Thyroid gland (tissue), 4 donors: ENCODE results near the gene ZC3H18. TPM values are rescaled to one million over a fixed set of nuclear protein-coding genes. Genes with fewer than 3 reads are reported as not detected.

Experiments used
- DNase-seq, 2 donors: peaks; one replicate each; pipeline ENCODE4 v3.0.0-alpha.2; 2019
- H3K27ac ChIP-seq, 3 donors: fragments of 200-600 bp; sonication (generic); 1 replicate in 2 of 3; 2 replicates in 1 of 3; pipeline ENCODE4 v1.5.1; 2016 to 2019; ENCODE audit warnings: mild to moderate bottlenecking in 1 of 3, moderate library complexity in 1 of 3
- H3K27me3 ChIP-seq: fragments of 200-600 bp; sonication (generic); one replicate; pipeline ENCODE4 v1.5.1; 2019
- H3K36me3 ChIP-seq, 2 donors: fragments of 200-600 bp; sonication (generic); one replicate each; pipeline ENCODE4 v1.5.1; 2016 to 2019
- H3K4me1 ChIP-seq, 2 donors: fragments of 200-600 bp; sonication (generic); one replicate each; pipeline ENCODE4 v1.5.1; 2017 to 2019
- H3K4me3 ChIP-seq, 3 donors: fragments of 200-600 bp; sonication (generic); replicated peaks in 1 of 3; 1 replicate in 2 of 3; 2 replicates in 1 of 3; pipeline ENCODE4 v1.5.1; 2016; ENCODE audit warnings: mild to moderate bottlenecking in 1 of 3
- H3K9me3 ChIP-seq: fragments of 200-600 bp; sonication (generic); one replicate; pipeline ENCODE4 v1.5.1; 2017
- CTCF ChIP-seq, 6 experiments: fragments of 200-600 bp in 3 of 6; fragments of 450-650 bp in 3 of 6; sonication (generic) in 3 of 6; IDR thresholded peaks; one replicate each; pipeline ENCODE4 v1.5.1; 2016 to 2019; ENCODE audit warnings: antibody characterized with exemption in 6 of 6, mild to moderate bottlenecking in 2 of 6, inconsistent platforms in 1 of 6, moderate library complexity in 1 of 6
- POLR2A ChIP-seq, 2 donors: fragments of 450-650 bp; IDR thresholded peaks; one replicate each; pipeline ENCODE4 v1.6.1; 2017; ENCODE audit warnings: antibody characterized with exemption in 2 of 2, mild to moderate bottlenecking in 2 of 2, moderate library complexity in 1 of 2
- WGBS, 2 donors: methylation state at CpG; one replicate each; pipeline ENCODE4 v1.1.5; 2017; 5-methylcytosine and 5-hydroxymethylcytosine counted together
- intact Hi-C: fragments of 100-400 bp; cut with DNase I; formaldehyde crosslinking; loops from one replicate; pipeline ENCODE4 v1.15.1; 2023
- total RNA-seq, 4 donors: library from RNA; depleted of rRNA; stranded (reverse); fragments of >200 nt; gene quantifications; one replicate each; pipeline ENCODE4 v1.2.3, GENCODE V29; 2016

ZC3H18 gene
- total RNA-seq, 4 donors from 2014 or later, result 14.8 to 25.5 (median 20.9) TPM

GRCh38 chr16:88538366-88539060, 31.7 kb upstream of the ZC3H18 start:
- intact Hi-C loops, result no loop called here
- no peaks in the 10 kb centered on the region for H3K27me3 ChIP-seq
- 58 to 61% methylated on average over 23 of the region's 23 CpGs for WGBS, 2 donors
- no peak overlapping the region for H3K4me3 ChIP-seq
- peaks cover 20 to 29% of the 10 kb centered on the region in 2 donors for H3K4me1 ChIP-seq
- no peak overlapping the region for H3K27ac ChIP-seq
- no peaks in the 10 kb centered on the region for H3K36me3 ChIP-seq
- no peaks in the 10 kb centered on the region for H3K9me3 ChIP-seq
- DNase-seq, result no peak
- no peak for TF ChIP-seq POLR2A (IDR thresholded peaks at IDR 0.05)
- TF ChIP-seq CTCF (IDR thresholded peaks at IDR 0.05), result no peak

- Histone ChIP-seq H3K9me3 (no peaks in the 10 kb centered on the region), H3K4me3 (no peak overlapping the region), H3K36me3 (no peaks in the 10 kb centered on the region), H3K27me3 (no peaks in the 10 kb centered on the region), H3K27ac (no peak overlapping the region), H3K4me1 (peaks cover 20 to 29% of the 10 kb centered on the region in 2 donors)
- intact Hi-C loops, result no loop called here
- no peak for DNase-seq
- no peak for TF ChIP-seq POLR2A (IDR thresholded peaks at IDR 0.05)
- TF ChIP-seq CTCF (IDR thresholded peaks at IDR 0.05), result no peak
- 70 to 75% methylated on average over 4 to 11 of the region's 12 CpGs for WGBS, 2 donors
These were observed 30.9 kb upstream of the ZC3H18 start for GRCh38 chr16:88539261-88539651.

GRCh38 chr16:88539652-88540345, 30.4 kb upstream of the ZC3H18 start:
- Histone ChIP-seq H3K4me3 (no peak overlapping the region), H3K36me3 (no peaks in the 10 kb centered on the region), H3K27me3 (no peaks in the 10 kb centered on the region), H3K9me3 (no peaks in the 10 kb centered on the region), H3K4me1 (peaks cover 20 to 28% of the 10 kb centered on the region in 2 donors), H3K27ac (no peak overlapping the region)
- TF ChIP-seq CTCF (IDR thresholded peaks at IDR 0.05) (no peak), POLR2A (IDR thresholded peaks at IDR 0.05) (no peak)
- intact Hi-C loops, result no loop called here
- DNase-seq, result no peak
- 42 to 65% methylated on average over 13 to 25 of the region's 26 CpGs for WGBS, 2 donors

- Histone ChIP-seq H3K9me3 (no peaks in the 10 kb centered on the region), H3K27ac (no peak overlapping the region), H3K27me3 (no peaks in the 10 kb centered on the region), H3K4me1 (peaks cover 13 to 23% of the 10 kb centered on the region in 2 donors), H3K4me3 (no peak overlapping the region), H3K36me3 (no peaks in the 10 kb centered on the region)
- intact Hi-C loops, result no loop called here
- no peak for DNase-seq
- WGBS, 2 donors, result 74 to 87% methylated on average over 6 to 14 of the region's 20 CpGs
- no peak for TF ChIP-seq POLR2A (IDR thresholded peaks at IDR 0.05)
- no peak for TF ChIP-seq CTCF (IDR thresholded peaks at IDR 0.05)
These were observed 29.7 kb upstream of the ZC3H18 start for GRCh38 chr16:88540346-88540977.
